ENCODE measurements around the gene ODF4. TPM values are rescaled to one million over a fixed set of nuclear protein-coding genes. Genes with fewer than 3 reads are reported as not detected.

Gene ODF4
- total and polyA plus RNA-seq, 2 of the 4 experiments (the other 2 are of a cell fraction), result not detected

DNA sequence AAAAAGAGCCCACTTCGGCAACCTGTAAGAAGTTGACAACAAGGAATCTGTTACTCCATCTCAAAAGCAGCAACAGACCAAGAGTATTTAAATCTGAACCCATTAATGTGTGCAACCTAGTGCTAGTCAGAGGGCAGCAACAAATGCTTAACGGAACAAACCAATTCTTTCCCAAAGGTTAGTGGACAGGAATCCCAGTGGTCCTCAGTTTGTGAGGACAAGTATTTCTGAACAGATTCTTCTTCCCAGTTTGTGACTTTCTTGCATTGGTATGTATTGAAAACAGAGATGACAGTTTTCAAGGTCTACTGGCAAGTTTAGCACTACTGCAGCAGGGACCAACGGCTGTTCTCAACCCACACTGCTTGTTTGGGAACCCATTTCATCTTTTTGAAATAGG, 40.4 kb downstream of the ODF4 start:
- H3K27ac ChIP-seq (ENCODE audit: insufficient read depth, low read length), result no peak overlapping the region
- ATAC-seq (ENCODE audit: low read depth) (no peak), DNase-seq (no peak)
- H2BK5ac ChIP-seq (ENCODE audit: low read depth, low read length, poor library complexity, severe bottlenecking), result no peak overlapping the region
- no peak overlapping the region for H3K18ac ChIP-seq (ENCODE audit: low read depth, low read length)
- H3K4me1 ChIP-seq (ENCODE audit: control insufficient read depth, insufficient read depth, low read length), result peaks cover 12% of the 10 kb centered on the region
- intact Hi-C loops (cut with micrococcal nuclease) (loop anchor here (10.0 kb wide), 1 partner anchor 245 kb away; no protein-coding TSS in a partner anchor), in situ Hi-C loops (cut with MboI; ENCODE audit: low sequenced_read_pairs) (no loop called here), dilution Hi-C loops (cut with HindIII; ENCODE audit: low sequenced_read_pairs, unreplicated experiment) (no loop called here)
- peaks cover 27% of the 10 kb centered on the region for H3K36me3 ChIP-seq (ENCODE audit: control insufficient read depth, insufficient read depth, low read length)
- H4K20me1 ChIP-seq (ENCODE audit: insufficient read depth, low read length), result peaks cover 41% of the 10 kb centered on the region
- no peak overlapping the region for H4K5ac ChIP-seq (ENCODE audit: low read depth, low read length)
- no peaks in the 10 kb centered on the region for H3K27me3 ChIP-seq (ENCODE audit: control insufficient read depth, insufficient read depth, low read length)
- no peak overlapping the region for H3K4ac ChIP-seq (ENCODE audit: low read depth, low read length)
- no peak overlapping the region for H2AFZ ChIP-seq (replicated peaks; ENCODE audit: low read length, poor library complexity)
- no peak overlapping the region for H4K91ac ChIP-seq (ENCODE audit: insufficient read depth, low read depth, low read length)
- no peak overlapping the region for H3K14ac ChIP-seq (replicated peaks; ENCODE audit: low read depth, low read length)
- no peak overlapping the region for H2BK120ac ChIP-seq (ENCODE audit: low read depth, low read length)
- H3K4me3 ChIP-seq (ENCODE audit: insufficient read depth, low read depth, low read length), result no peak overlapping the region
- no peak overlapping the region for H2AK5ac ChIP-seq (ENCODE audit: low read depth, low read length)
- no peak overlapping the region for H3K9ac ChIP-seq (ENCODE audit: low read depth, low read length)
- WGBS, 2 experiments (ENCODE audit: extremely low coverage in 2 of 2, insufficient read length in 1 of 2), result 83% methylated on average over 1 of the region's 3 CpGs; no CpG with 5 or more reads in 1 of the 2 experiments
- ChIA-PET CTCF (no interaction called here), POLR2A (ENCODE audit: unreplicated experiment) (no interaction called here)
- no TSS peak for BruUV-seq (replicated peaks)
- peaks cover 3% of the 10 kb centered on the region for H3K9me1 ChIP-seq (ENCODE audit: insufficient read depth, low read length)
- H2AK9ac ChIP-seq (replicated peaks; ENCODE audit: low read depth, low read length, poor library complexity), result no peak overlapping the region
- H4K8ac ChIP-seq (ENCODE audit: low read depth in 2 of 2, low read length in 2 of 2), result no peak overlapping the region
- TF ChIP-seq NFE2L2 (IDR thresholded peaks at IDR 0.05; ENCODE audit: low read depth, low read length) (no peak), SMC3 (IDR thresholded peaks at IDR 0.05; ENCODE audit: low read depth, low read length) (no peak)
- TF ChIP-seq, protein P1, sequence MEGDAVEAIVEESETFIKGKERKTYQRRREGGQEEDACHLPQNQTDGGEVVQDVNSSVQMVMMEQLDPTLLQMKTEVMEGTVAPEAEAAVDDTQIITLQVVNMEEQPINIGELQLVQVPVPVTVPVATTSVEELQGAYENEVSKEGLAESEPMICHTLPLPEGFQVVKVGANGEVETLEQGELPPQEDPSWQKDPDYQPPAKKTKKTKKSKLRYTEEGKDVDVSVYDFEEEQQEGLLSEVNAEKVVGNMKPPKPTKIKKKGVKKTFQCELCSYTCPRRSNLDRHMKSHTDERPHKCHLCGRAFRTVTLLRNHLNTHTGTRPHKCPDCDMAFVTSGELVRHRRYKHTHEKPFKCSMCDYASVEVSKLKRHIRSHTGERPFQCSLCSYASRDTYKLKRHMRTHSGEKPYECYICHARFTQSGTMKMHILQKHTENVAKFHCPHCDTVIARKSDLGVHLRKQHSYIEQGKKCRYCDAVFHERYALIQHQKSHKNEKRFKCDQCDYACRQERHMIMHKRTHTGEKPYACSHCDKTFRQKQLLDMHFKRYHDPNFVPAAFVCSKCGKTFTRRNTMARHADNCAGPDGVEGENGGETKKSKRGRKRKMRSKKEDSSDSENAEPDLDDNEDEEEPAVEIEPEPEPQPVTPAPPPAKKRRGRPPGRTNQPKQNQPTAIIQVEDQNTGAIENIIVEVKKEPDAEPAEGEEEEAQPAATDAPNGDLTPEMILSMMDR (conservative IDR thresholded peaks at IDR 0.05; ENCODE audit: low read depth, low read length), result no peak
- TF ChIP-seq, protein P2, sequence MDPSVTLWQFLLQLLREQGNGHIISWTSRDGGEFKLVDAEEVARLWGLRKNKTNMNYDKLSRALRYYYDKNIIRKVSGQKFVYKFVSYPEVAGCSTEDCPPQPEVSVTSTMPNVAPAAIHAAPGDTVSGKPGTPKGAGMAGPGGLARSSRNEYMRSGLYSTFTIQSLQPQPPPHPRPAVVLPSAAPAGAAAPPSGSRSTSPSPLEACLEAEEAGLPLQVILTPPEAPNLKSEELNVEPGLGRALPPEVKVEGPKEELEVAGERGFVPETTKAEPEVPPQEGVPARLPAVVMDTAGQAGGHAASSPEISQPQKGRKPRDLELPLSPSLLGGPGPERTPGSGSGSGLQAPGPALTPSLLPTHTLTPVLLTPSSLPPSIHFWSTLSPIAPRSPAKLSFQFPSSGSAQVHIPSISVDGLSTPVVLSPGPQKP (IDR thresholded peaks at IDR 0.05; ENCODE audit: borderline replicate concordance, low read depth, low read length), result no peak
- H2BK15ac ChIP-seq (ENCODE audit: low read depth, low read length), result no peak overlapping the region
- H3K9me3 ChIP-seq (ENCODE audit: control insufficient read depth, insufficient read depth, low read length), result no peaks in the 10 kb centered on the region
- peaks cover 10 to 37% of the 10 kb centered on the region in 2 experiments for H3K79me1 ChIP-seq (ENCODE audit: low read depth in 1 of 2, low read length in 2 of 2)
- H3K56ac ChIP-seq (ENCODE audit: extremely low read depth, insufficient read depth, low read length), result no peak overlapping the region
- no peak overlapping the region for H3K23ac ChIP-seq (ENCODE audit: low read depth, low read length)
- no peak overlapping the region for H3K4me2 ChIP-seq (ENCODE audit: low read depth, low read length)
- H2BK20ac ChIP-seq (ENCODE audit: low read depth, low read length), result no peak overlapping the region
